ENCODE results near the gene ATAD2B.

- TF ChIP-seq POLR2AphosphoS5 (IDR thresholded peaks at IDR 0.05): no peak
- no peak for TF ChIP-seq CTCF (IDR thresholded peaks at IDR 0.05)
- no peak for TF ChIP-seq POLR2A (IDR thresholded peaks at IDR 0.05)
Measured at GRCh38 chr2:23836505-23836904, 90.4 kb downstream of the ATAD2B start.
